HG03108 (cell line): Measurements from ENCODE around the gene NCBP3.

ENCODE experiments used
- ATAC-seq: cut with Tn5 transposase; IDR thresholded peaks from one replicate; pipeline ENCODE4 v1.9.1; 2021; ENCODE audit warnings: moderate library complexity; ENCODE audit not compliant: unreplicated experiment

NCBP3 gene

DNA sequence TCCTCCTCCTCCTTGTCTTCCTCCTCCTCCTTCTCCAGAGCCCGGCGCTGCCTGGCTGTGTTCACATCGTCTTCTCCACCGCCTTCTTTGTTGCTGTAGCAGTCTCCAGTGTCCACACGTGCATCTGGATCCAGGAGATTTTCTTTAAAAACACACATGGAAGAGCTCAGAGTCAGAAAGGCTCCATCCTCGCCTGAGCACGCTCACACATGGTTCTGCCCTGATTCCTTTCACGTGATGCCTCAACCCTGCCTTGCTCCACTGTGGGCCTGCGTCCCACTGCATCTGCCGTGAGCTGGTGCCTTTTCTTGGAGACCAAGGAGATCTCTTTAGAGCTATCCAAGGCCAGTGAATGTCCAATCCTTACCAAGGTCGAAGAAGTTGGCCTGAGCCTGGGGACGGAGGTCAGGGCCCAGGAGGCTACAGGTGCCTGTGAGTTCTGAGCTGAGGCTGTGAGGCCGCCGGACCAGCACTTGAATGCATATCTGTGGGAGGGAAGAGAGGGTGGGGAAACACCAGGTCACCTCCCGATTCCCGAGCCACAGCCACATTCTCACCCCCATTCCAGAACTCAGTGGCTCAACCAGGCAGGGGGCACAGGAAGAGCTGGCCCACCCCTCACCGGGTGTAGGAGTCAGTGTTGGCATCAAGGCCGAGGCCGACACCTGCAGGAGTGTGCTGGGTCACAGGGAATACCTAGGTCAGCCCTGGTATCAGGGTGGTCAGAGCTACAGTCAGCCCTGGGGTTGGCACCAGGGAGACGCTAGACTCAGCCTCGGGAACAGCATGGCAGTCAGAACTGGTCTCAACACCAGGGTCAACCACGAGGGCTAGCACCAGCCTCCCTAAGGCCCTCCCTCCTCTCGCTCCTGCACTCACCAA, 84.8 kb downstream of the NCBP3 start:
- no peak for ATAC-seq

DNA sequence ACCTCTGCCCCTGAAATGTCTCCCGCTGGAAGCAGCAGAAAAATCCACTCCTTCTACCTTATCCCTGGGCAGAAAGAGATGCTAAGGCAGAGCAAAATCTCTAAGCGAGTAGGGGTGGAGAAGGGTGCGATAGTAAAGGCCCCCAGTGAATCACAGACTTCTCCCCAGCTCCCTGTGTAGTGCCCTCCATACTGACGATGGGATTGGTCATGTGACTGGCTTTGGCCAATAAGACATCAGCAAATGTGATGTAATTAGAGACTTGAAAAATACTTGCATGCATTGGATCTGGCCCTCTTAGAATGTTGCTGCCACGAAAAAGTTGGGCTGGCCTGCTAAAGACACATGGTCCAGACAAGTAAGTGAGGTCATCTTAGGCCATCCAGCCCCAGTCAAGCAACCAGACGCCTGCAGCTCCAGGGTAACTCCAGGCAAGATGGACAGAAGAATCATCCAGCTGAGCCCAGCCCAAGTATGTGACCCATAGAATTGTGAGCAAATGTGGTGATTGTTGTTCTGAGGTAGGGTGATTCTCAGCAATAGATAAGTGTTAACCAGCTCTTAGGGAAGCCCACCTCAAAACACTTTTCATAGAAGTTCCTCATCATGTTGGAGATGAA, 86.3 kb downstream of the NCBP3 start:
- no peak for ATAC-seq

DNA sequence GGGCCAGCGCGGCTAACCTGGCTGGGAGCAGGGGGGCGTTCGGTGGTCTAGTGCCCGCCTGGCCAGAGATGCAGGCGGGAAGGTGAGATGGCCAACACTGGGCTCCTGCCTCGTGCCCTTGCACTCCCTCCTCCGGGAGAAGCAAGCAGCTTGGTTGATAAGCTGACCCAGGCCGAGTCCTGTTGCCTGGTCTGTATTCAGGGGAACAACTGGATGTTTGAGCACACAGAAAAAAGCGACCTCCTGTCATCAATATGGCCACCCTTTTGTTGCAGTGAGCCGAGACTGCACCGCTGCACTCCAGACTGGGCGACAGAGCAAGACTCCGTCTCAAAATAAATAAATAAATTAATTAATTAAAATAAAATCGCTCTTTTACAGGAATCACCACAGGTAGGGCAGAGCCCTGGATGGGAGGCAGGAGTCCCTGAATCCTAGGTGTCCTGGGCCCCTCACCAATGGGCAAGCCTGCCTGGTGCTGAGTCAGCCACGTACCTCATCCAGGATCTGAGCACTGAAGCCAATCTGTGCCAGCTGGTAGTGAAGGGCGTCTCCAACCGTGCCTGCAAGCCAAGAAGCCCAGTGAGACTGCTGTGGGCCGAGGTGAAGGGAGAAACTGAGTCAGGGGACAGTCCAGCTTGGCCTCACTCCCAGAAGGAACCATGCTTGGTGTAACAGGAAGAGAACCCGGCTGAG, 90.6 kb downstream of the NCBP3 start:
- ATAC-seq, result no peak

DNA sequence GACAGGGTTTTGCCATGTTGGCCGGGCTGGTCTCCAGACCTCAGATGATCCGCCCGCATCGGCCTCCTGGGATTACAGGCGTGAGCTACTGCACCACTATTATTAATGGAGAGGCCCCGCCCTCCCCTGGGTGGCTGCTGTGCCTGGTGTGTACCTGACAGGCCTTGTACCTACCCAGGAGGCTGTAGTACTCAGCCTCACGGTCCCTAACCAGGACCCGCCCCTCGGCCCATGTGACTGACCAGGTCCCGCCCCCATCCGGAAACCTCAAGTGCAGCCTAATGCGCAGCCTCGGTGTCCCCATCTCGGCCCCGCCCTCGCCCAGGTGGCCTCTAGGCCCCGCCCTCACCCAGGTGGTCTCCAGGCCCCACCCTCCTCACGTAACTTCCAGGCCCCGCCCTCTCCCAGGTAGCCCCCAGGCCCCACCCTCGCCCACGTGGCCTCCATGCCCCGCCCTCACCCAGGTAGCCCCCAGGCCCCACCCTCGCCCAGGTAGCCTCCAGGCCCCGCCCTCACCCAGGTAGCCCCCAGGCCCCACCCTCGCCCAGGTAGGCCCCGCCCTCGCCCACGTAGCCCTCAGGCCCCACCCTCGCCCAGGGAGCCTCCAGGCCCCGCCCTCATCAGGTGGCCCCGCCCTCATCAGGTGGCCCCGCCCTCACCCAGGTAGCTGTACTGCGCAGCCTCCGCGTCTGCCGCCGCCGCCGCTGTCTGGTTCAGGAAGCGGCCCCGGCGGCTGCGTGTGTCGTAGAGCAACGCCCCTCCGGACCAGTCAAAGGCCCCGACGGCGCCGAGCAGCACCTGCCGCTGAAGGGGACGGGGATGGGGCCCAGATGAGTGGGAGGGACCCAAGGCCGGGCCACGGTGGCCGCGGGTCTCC, 91.3 kb downstream of the NCBP3 start:
- no peak for ATAC-seq

DNA sequence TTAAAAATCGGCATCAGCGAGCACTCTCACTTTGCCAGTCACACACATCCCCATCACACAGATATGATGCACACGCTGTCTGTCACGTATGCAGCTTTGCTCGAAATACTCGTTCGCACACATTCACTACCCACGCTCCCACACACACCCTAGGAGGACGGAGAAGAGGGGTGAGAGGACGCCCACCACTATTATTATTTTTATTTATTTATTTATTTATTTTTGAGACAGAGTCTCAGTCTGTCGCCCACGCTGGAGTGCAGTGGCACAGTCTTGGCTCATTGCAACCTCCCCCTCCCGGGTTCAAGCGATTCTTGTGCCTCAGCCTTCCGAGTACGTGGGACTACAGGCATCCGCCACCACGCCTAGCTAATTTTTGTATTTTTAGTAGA, 92.0 kb downstream of the NCBP3 start:
- ATAC-seq, result no peak

DNA sequence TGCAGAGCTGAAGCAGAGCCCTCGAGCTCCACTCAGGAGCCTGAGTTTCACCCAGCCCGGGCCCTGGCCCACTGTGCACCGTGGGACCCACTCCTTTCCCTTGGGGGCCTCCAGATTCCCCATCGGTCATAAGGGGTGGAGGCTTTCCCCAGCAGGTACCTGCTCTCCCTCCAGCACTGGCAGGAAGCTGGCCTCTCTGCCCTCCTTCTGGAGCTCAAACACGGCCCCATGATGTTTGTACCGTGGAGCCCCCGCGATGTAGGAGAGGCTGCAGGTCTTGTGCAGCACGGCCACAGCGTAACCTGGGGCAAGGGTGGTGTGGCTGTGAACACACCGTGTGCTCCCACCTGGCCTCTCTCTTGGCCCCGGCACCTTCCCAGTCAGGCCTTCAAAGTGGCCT, 92.4 kb downstream of the NCBP3 start:
- ATAC-seq, result no peak
